HCT116 (cell line): ENCODE measurements around the gene YLPM1. TPM values are rescaled to one million over a fixed set of nuclear protein-coding genes. Genes with fewer than 3 reads are reported as not detected.

Source experiments
- ATAC-seq: fragments of 200-7000 bp; cut with Tn5 transposase; 2 replicates; pipeline ENCODE4 v1.9.1; 2020; ENCODE audit warnings: mild to moderate bottlenecking, moderate library complexity
- BruUV-seq: library from RNA; stranded (reverse); fragments of 400-500 nt; replicated peaks from 2 replicates; lab custom pipeline; 2021; lab: Mats Ljungman, UMichigan
- CTCF ChIA-PET: fragments of 300-600 bp; sonication (Branson Sonifier 250); formaldehyde crosslinking; loops from one replicate; lab custom pipeline; 2021; ENCODE audit warnings: antibody characterized with exemption; lab: Charles Lee
- POLR2A ChIA-PET: fragments of 300-600, 350-600 bp; sonication (Branson Sonifier 250); formaldehyde crosslinking; loops from one replicate; lab custom pipeline; 2021; ENCODE audit warnings: antibody characterized with exemption; lab: Charles Lee
- RAD21 ChIA-PET, 2 experiments: fragments of 300-600 bp; sonication (Branson Sonifier 250); formaldehyde crosslinking; loops; one replicate each; lab custom pipeline; 2023; ENCODE audit warnings: low total read pairs in 2 of 2; ENCODE audit not compliant: uncharacterized antibody in 2 of 2, unreplicated experiment in 2 of 2, low non-redundant PET in 1 of 2; lab: Charles Lee
- DNase-seq: peaks from one replicate; pipeline ENCODE4 v3.0.0-alpha.2; 2010; ENCODE audit warnings: low read depth, low spot score
- H2AFZ ChIP-seq: fragments of 200-600 bp; shearing (Covaris generic), sonication (generic); 2 replicates; pipeline ENCODE4 v1.6.1; 2017; ENCODE audit warnings: low read depth, mixed run types, mixed read lengths, antibody characterized with exemption, low read length; ENCODE audit not compliant: poor library complexity, severe bottlenecking
- H3K27ac ChIP-seq: 2 replicates; pipeline ENCODE4 v1.5.1; 2012; ENCODE audit warnings: low read depth, low read length
- H3K27me3 ChIP-seq: fragments of 200-600 bp; sonication (generic); 2 replicates; pipeline ENCODE4 v1.6.1; 2016; ENCODE audit warnings: mixed run types, low read length, mixed read lengths; ENCODE audit not compliant: insufficient read depth
- H3K36me3 ChIP-seq, 2 experiments: fragments of 200-500 bp in 1 of 2; fragments of 200-600 bp in 1 of 2; sonication (Bioruptor generic) in 1 of 2; sonication (generic) in 1 of 2; 2 replicates each; pipeline versions ENCODE4 v1.5.1 to v1.6.1; 2014 to 2016; ENCODE audit warnings: low read length in 2 of 2, inconsistent platforms in 1 of 2, mixed read lengths in 1 of 2, mixed run types in 1 of 2; ENCODE audit not compliant: insufficient read depth in 2 of 2, control insufficient read depth in 1 of 2
- H3K4me1 ChIP-seq, 2 experiments: fragments of 200-600 bp in 1 of 2; sonication (generic) in 1 of 2; 2 replicates each; pipeline versions ENCODE4 v1.5.1 to v1.6.1; 2012 to 2017; ENCODE audit warnings: low read length in 2 of 2, inconsistent platforms in 1 of 2, mild to moderate bottlenecking in 1 of 2, mixed read lengths in 1 of 2, mixed run types in 1 of 2, moderate library complexity in 1 of 2; ENCODE audit not compliant: insufficient read depth in 2 of 2, control insufficient read depth in 1 of 2
- H3K4me2 ChIP-seq: fragments of 200-600 bp; sonication (generic); 2 replicates; pipeline ENCODE4 v1.6.1; 2017; ENCODE audit warnings: mixed run types, low read length, mixed read lengths
- H3K4me3 ChIP-seq, 2 experiments: fragments of 200-600 bp in 1 of 2; sonication (generic) in 1 of 2; replicated peaks in 1 of 2; 2 replicates each; pipeline ENCODE4 v1.5.1; 2011 to 2016; ENCODE audit warnings: low read length in 2 of 2, control low read depth in 1 of 2, low read depth in 1 of 2, mild to moderate bottlenecking in 1 of 2, mixed read lengths in 1 of 2, mixed run types in 1 of 2
- H3K79me2 ChIP-seq: fragments of 200-600 bp; sonication (generic); 2 replicates; pipeline ENCODE4 v1.6.1; 2017; ENCODE audit warnings: mild to moderate bottlenecking, mixed run types, low read length, moderate library complexity, mixed read lengths; ENCODE audit not compliant: insufficient read depth
- H3K9ac ChIP-seq: fragments of 200-600 bp; sonication (generic); 2 replicates; pipeline ENCODE4 v1.6.1; 2016; ENCODE audit warnings: low read length, mixed read lengths
- H3K9me2 ChIP-seq: fragments of 200-600 bp; sonication (generic), shearing (Covaris generic); 2 replicates; pipeline ENCODE4 v1.6.1; 2017; ENCODE audit warnings: mixed run types, mild to moderate bottlenecking, moderate library complexity; ENCODE audit not compliant: insufficient read depth
- H3K9me3 ChIP-seq, 2 experiments: fragments of 200-500 bp in 1 of 2; fragments of 200-600 bp in 1 of 2; sonication (Bioruptor generic) in 1 of 2; sonication (generic) in 1 of 2; 2 replicates each; pipeline ENCODE4 v1.6.1; 2014 to 2017; ENCODE audit warnings: low read length in 2 of 2, mixed read lengths in 2 of 2, inconsistent platforms in 1 of 2, low read depth in 1 of 2, mild to moderate bottlenecking in 1 of 2, mixed run types in 1 of 2, moderate library complexity in 1 of 2; ENCODE audit not compliant: control insufficient read depth in 1 of 2, insufficient read depth in 1 of 2
- H4K20me1 ChIP-seq: fragments of 200-600 bp; sonication (generic), shearing (Covaris generic); 2 replicates; pipeline ENCODE4 v1.6.1; 2017; ENCODE audit warnings: mixed run types, mild to moderate bottlenecking, moderate library complexity; ENCODE audit not compliant: insufficient read depth
- CBX3 ChIP-seq: IDR thresholded peaks from 2 replicates; pipeline ENCODE4 v1.6.1; 2012; ENCODE audit warnings: low read depth
- EGR1 ChIP-seq: IDR thresholded peaks from 2 replicates; pipeline ENCODE4 v1.6.1; 2012; ENCODE audit warnings: low read depth
- EZH2 ChIP-seq: fragments of 200-600 bp; sonication (generic); IDR thresholded peaks from 2 replicates; pipeline ENCODE4 v1.6.1; 2017; ENCODE audit warnings: antibody characterized with exemption, mixed run types
- EZH2phosphoT487 ChIP-seq: fragments of 200-600 bp; IDR thresholded peaks from 2 replicates; pipeline ENCODE4 v1.6.1; 2018; ENCODE audit warnings: antibody characterized with exemption, borderline replicate concordance
- POLR2A ChIP-seq: IDR thresholded peaks from 2 replicates; pipeline ENCODE4 v1.7.0; 2011; ENCODE audit warnings: borderline replicate concordance; ENCODE audit not compliant: insufficient read depth, insufficient read length; ENCODE audit errors: extremely low read depth
- POLR2AphosphoS5 ChIP-seq: IDR thresholded peaks from 2 replicates; pipeline ENCODE4 v1.6.1; 2011; ENCODE audit warnings: mild to moderate bottlenecking, low read depth, low read length, moderate library complexity
- TCF7L2 ChIP-seq: IDR thresholded peaks from 2 replicates; pipeline ENCODE4 v1.7.0; 2011; ENCODE audit warnings: borderline replicate concordance, inconsistent platforms; ENCODE audit not compliant: insufficient read depth, insufficient read length; ENCODE audit errors: extremely low read depth
- intact Hi-C: fragments of 100-400 bp; cut with micrococcal nuclease; formaldehyde crosslinking; loops from 2 replicates; pipeline ENCODE4 v1.10.0; 2022
- total RNA-seq: library from RNA; stranded (reverse); gene quantifications from one replicate; pipeline ENCODE4 v1.2.1, GENCODE V29; 2021; ENCODE audit not compliant: unreplicated experiment
- TF ChIP-seq, protein P1 (sequence below), 3 experiments: fragments of 200-600 bp in 1 of 3; sonication (generic) in 1 of 3; IDR thresholded peaks in 2 of 3; conservative IDR thresholded peaks in 1 of 3; 2 replicates each; pipeline ENCODE4 v1.5.1; 2012 to 2017; ENCODE audit warnings: low read depth in 2 of 3, low read length in 2 of 3, antibody characterized with exemption in 1 of 3, borderline replicate concordance in 1 of 3, control low read depth in 1 of 3, mild to moderate bottlenecking in 1 of 3, mixed read lengths in 1 of 3, mixed run types in 1 of 3, moderate library complexity in 1 of 3; ENCODE audit not compliant: insufficient read depth in 1 of 3
- TF ChIP-seq, protein P2 (sequence below): IDR thresholded peaks from 2 replicates; pipeline ENCODE4 v1.6.1; 2011; ENCODE audit warnings: mild to moderate bottlenecking, low read length, moderate library complexity; ENCODE audit not compliant: insufficient replicate concordance; ENCODE audit errors: extremely low read depth
- TF ChIP-seq, protein P3 (sequence below): IDR thresholded peaks from 2 replicates; pipeline ENCODE4 v1.6.1; 2012
- TF ChIP-seq, protein P4 (sequence below): IDR thresholded peaks from 2 replicates; pipeline ENCODE4 v1.6.1; 2012; ENCODE audit warnings: low read depth

Gene YLPM1
- total RNA-seq, 1 experiment from 2014 or later: 55.1 TPM

DNA sequence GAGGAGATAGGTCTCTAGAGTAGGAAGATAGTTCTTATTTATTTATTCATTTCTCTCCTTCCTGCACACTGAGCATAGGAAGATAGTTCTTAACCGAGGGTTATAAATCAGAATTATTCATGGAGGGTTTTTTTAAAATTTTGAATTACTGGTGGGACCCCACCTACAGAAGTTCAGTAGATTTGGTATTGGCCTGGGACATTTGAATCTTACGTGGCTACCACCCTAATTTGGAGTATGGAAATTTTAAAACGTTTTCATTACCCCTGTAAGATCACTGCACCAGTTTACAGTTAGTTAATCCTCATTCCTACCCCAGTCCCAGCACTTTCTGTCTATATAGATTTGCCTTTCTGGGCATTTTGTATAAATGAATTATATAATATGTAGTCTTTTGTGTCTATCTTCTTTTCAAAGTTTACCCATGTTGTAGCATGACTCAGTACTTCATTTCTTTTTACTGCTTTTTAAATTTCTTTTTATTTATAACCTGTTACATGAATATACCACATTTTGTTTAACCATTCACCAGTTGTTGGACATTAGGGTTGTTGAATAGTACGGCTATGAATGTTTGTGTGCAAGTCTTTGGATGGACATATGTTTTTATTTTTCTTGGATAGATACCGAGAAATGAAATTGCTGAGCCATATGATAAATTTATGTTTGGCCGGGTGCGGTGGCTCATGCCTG is 44.9 kb downstream of the YLPM1 start (continued):
- TF ChIP-seq, protein P1, sequence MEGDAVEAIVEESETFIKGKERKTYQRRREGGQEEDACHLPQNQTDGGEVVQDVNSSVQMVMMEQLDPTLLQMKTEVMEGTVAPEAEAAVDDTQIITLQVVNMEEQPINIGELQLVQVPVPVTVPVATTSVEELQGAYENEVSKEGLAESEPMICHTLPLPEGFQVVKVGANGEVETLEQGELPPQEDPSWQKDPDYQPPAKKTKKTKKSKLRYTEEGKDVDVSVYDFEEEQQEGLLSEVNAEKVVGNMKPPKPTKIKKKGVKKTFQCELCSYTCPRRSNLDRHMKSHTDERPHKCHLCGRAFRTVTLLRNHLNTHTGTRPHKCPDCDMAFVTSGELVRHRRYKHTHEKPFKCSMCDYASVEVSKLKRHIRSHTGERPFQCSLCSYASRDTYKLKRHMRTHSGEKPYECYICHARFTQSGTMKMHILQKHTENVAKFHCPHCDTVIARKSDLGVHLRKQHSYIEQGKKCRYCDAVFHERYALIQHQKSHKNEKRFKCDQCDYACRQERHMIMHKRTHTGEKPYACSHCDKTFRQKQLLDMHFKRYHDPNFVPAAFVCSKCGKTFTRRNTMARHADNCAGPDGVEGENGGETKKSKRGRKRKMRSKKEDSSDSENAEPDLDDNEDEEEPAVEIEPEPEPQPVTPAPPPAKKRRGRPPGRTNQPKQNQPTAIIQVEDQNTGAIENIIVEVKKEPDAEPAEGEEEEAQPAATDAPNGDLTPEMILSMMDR (IDR thresholded peaks at IDR 0.05 in 2 of 3, conservative IDR thresholded peaks at IDR 0.05 in 1 of 3; ENCODE audit: borderline replicate concordance in 1 of 3, insufficient read depth in 1 of 3, low read depth in 2 of 3, low read length in 2 of 3): no peak
- TF ChIP-seq EGR1: no peak
- TF ChIP-seq, protein P2, sequence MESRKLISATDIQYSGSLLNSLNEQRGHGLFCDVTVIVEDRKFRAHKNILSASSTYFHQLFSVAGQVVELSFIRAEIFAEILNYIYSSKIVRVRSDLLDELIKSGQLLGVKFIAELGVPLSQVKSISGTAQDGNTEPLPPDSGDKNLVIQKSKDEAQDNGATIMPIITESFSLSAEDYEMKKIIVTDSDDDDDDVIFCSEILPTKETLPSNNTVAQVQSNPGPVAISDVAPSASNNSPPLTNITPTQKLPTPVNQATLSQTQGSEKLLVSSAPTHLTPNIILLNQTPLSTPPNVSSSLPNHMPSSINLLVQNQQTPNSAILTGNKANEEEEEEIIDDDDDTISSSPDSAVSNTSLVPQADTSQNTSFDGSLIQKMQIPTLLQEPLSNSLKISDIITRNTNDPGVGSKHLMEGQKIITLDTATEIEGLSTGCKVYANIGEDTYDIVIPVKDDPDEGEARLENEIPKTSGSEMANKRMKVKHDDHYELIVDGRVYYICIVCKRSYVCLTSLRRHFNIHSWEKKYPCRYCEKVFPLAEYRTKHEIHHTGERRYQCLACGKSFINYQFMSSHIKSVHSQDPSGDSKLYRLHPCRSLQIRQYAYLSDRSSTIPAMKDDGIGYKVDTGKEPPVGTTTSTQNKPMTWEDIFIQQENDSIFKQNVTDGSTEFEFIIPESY: no peak
- TF ChIP-seq POLR2A: no peak
- TF ChIP-seq EZH2phosphoT487: no peak

DNA sequence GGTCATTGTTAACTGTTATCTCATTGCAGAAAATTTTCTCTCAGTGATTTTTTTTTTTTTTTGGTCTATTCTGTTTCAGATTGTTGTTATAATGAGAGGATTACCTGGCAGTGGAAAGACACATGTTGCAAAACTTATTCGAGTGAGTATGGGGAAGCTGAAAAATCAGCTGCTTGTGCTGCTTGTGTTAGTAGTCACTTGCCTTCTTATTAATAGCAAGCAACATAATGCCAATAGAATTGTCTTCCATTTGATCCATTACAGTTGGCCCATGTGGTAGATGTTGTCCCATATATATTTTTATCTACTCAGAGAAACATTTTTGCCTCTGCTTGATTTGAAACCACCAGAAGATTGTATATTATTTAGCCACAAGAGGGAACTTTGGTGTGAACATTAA is 53.0 kb downstream of the YLPM1 start:
- ChIA-PET CTCF (no interaction called here), RAD21 (no interaction called here), POLR2A (no interaction called here)
- Histone ChIP-seq H4K20me1 (no peaks in the 10 kb centered on the region), H2AFZ (no peak overlapping the region), H3K4me3 (no peak overlapping the region), H3K9me2 (no peaks in the 10 kb centered on the region), H3K9ac (no peak overlapping the region), H3K27ac (no peak overlapping the region), H3K27me3 (no peaks in the 10 kb centered on the region), H3K4me1 (no peaks in the 10 kb centered on the region), H3K36me3 (peaks cover 43 to 52% of the 10 kb centered on the region in 2 experiments), H3K79me2 (peaks cover 13% of the 10 kb centered on the region), H3K4me2 (no peak overlapping the region), H3K9me3 (no peaks in the 10 kb centered on the region)
- no TSS peak for BruUV-seq
- DNase-seq (no peak), ATAC-seq (no peak)
- intact Hi-C loops: no loop called here
- no peak for TF ChIP-seq EZH2phosphoT487
- TF ChIP-seq, protein P3, sequence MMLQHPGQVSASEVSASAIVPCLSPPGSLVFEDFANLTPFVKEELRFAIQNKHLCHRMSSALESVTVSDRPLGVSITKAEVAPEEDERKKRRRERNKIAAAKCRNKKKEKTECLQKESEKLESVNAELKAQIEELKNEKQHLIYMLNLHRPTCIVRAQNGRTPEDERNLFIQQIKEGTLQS: no peak
- TF ChIP-seq CBX3: no peak
- TF ChIP-seq EZH2: no peak
- TF ChIP-seq, protein P1 (IDR thresholded peaks at IDR 0.05 in 2 of 3, conservative IDR thresholded peaks at IDR 0.05 in 1 of 3; ENCODE audit: borderline replicate concordance in 1 of 3, insufficient read depth in 1 of 3, low read depth in 2 of 3, low read length in 2 of 3): no peak
- no peak for TF ChIP-seq TCF7L2
- TF ChIP-seq POLR2AphosphoS5: no peak
- no peak for TF ChIP-seq POLR2A
- TF ChIP-seq, protein P4, sequence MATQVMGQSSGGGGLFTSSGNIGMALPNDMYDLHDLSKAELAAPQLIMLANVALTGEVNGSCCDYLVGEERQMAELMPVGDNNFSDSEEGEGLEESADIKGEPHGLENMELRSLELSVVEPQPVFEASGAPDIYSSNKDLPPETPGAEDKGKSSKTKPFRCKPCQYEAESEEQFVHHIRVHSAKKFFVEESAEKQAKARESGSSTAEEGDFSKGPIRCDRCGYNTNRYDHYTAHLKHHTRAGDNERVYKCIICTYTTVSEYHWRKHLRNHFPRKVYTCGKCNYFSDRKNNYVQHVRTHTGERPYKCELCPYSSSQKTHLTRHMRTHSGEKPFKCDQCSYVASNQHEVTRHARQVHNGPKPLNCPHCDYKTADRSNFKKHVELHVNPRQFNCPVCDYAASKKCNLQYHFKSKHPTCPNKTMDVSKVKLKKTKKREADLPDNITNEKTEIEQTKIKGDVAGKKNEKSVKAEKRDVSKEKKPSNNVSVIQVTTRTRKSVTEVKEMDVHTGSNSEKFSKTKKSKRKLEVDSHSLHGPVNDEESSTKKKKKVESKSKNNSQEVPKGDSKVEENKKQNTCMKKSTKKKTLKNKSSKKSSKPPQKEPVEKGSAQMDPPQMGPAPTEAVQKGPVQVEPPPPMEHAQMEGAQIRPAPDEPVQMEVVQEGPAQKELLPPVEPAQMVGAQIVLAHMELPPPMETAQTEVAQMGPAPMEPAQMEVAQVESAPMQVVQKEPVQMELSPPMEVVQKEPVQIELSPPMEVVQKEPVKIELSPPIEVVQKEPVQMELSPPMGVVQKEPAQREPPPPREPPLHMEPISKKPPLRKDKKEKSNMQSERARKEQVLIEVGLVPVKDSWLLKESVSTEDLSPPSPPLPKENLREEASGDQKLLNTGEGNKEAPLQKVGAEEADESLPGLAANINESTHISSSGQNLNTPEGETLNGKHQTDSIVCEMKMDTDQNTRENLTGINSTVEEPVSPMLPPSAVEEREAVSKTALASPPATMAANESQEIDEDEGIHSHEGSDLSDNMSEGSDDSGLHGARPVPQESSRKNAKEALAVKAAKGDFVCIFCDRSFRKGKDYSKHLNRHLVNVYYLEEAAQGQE: no peak
